ENCODE measurements around the gene GIPC1. TPM values are rescaled to one million over a fixed set of nuclear protein-coding genes. Genes with fewer than 3 reads are reported as not detected.

Gene GIPC1
- total RNA-seq, 1 donor from 2014 or later, result 23.6 TPM

- H3K36me3 ChIP-seq, result no peaks in the 10 kb centered on the region
- no peaks in the 10 kb centered on the region for H3K9me3 ChIP-seq (ENCODE audit: low read depth)
- H3K4me2 ChIP-seq, result peak overlapping the region; percentile 75
- peaks cover 13% of the 10 kb centered on the region for H3K27me3 Mint-ChIP-seq (ENCODE audit: insufficient read depth, low read depth)
- no peak overlapping the region for H2AFZ ChIP-seq (replicated peaks)
- H3K4me1 Mint-ChIP-seq, result peaks cover 43% of the 10 kb centered on the region
- H3K4me1 ChIP-seq, result peaks cover 5% of the 10 kb centered on the region
- H3K79me2 ChIP-seq (ENCODE audit: low read depth), result peaks cover 36% of the 10 kb centered on the region
- H3K4me3 ChIP-seq, result no peak overlapping the region
- no peaks in the 10 kb centered on the region for H3K9me3 Mint-ChIP-seq
- no peak overlapping the region for H3K27ac ChIP-seq
- peaks cover 31% of the 10 kb centered on the region for H3F3A ChIP-seq (ENCODE audit: low read depth)
- peak overlapping the region; percentile 44 for H3K27ac Mint-ChIP-seq
- H4K20me1 ChIP-seq (ENCODE audit: low read depth), result peaks cover 31% of the 10 kb centered on the region
- TF ChIP-seq EZH2phosphoT487 (IDR thresholded peaks at IDR 0.05) (no peak), CTCF (IDR thresholded peaks at IDR 0.05) (no peak), EZH2 (IDR thresholded peaks at IDR 0.05) (no peak)
- no peak overlapping the region for H3K9ac ChIP-seq
- H3K36me3 Mint-ChIP-seq, result peaks cover 22% of the 10 kb centered on the region
- no peak for DNase-seq (ENCODE audit: low spot score)
- no peaks in the 10 kb centered on the region for H3K27me3 ChIP-seq
- H3K4me3 Mint-ChIP-seq, result peak overlapping the region; percentile 95
Observed at GRCh38 chr19:14519245-14519859, 23.4 kb upstream of the GIPC1 start.

GRCh38 chr19:14517840-14518505 is 22.0 kb upstream of the GIPC1 start, which contains the start of gene DNAJB1:
Gene DNAJB1 (minus strand): TSS chr19:14518397. CDS start chr19:14518349, 48 bp downstream.
- Mint-ChIP-seq H3K4me3 (peak within 1 kb of the TSS; percentile 95), H3K4me1 (peaks cover 43% of the 10 kb centered on the region), H3K36me3 (peaks cover 26% of the 10 kb centered on the region), H3K9me3 (no peaks in the 10 kb centered on the region), H3K27ac (peak within 1 kb of the TSS; percentile 94), H3K27me3 (ENCODE audit: insufficient read depth, low read depth) (peaks cover 14% of the 10 kb centered on the region)
- Histone ChIP-seq H3K27ac (peak within 1 kb of the TSS; percentile 86), H3K9ac (peak within 1 kb of the TSS; percentile 91), H3K4me3 (peak within 1 kb of the TSS; percentile 99), H3K27me3 (no peaks in the 10 kb centered on the region), H3K36me3 (no peaks in the 10 kb centered on the region), H3K79me2 (ENCODE audit: low read depth) (peaks cover 36% of the 10 kb centered on the region), H3K9me3 (ENCODE audit: low read depth) (no peaks in the 10 kb centered on the region), H4K20me1 (ENCODE audit: low read depth) (peaks cover 35% of the 10 kb centered on the region), H3F3A (ENCODE audit: low read depth) (peaks cover 44% of the 10 kb centered on the region), H3K4me2 (peak within 1 kb of the TSS; percentile 99), H2AFZ (replicated peaks) (peak within 1 kb of the TSS; percentile 88), H3K4me1 (peaks cover 5% of the 10 kb centered on the region)
- peak; percentile 79 for DNase-seq (ENCODE audit: low spot score)
- TF ChIP-seq EZH2 (IDR thresholded peaks at IDR 0.05) (no peak), CTCF (IDR thresholded peaks at IDR 0.05) (no peak), EZH2phosphoT487 (IDR thresholded peaks at IDR 0.05) (no peak)

GRCh38 chr19:14517446-14517839 is 21.5 kb upstream of the GIPC1 start:
- TF ChIP-seq EZH2phosphoT487 (IDR thresholded peaks at IDR 0.05), result no peak
- TF ChIP-seq CTCF (IDR thresholded peaks at IDR 0.05), result no peak
- no peak for TF ChIP-seq EZH2 (IDR thresholded peaks at IDR 0.05)
- Histone ChIP-seq H3F3A (ENCODE audit: low read depth) (peaks cover 47% of the 10 kb centered on the region), H4K20me1 (ENCODE audit: low read depth) (peaks cover 35% of the 10 kb centered on the region), H3K36me3 (no peaks in the 10 kb centered on the region), H3K27ac (no peak overlapping the region), H3K79me2 (ENCODE audit: low read depth) (peaks cover 36% of the 10 kb centered on the region), H3K4me1 (peaks cover 5% of the 10 kb centered on the region), H2AFZ (replicated peaks) (peak overlapping the region; percentile 69), H3K4me3 (peak overlapping the region; percentile 99), H3K4me2 (peak overlapping the region; percentile 99), H3K9ac (peak overlapping the region; percentile 91), H3K27me3 (no peaks in the 10 kb centered on the region), H3K9me3 (ENCODE audit: low read depth) (no peaks in the 10 kb centered on the region)
- DNase-seq (ENCODE audit: low spot score), result no peak
- peaks cover 11% of the 10 kb centered on the region for H3K27me3 Mint-ChIP-seq (ENCODE audit: insufficient read depth, low read depth)
- no peak overlapping the region for H3K27ac Mint-ChIP-seq
- peaks cover 26% of the 10 kb centered on the region for H3K36me3 Mint-ChIP-seq
- H3K4me3 Mint-ChIP-seq, result peak overlapping the region; percentile 90
- peaks cover 39% of the 10 kb centered on the region for H3K4me1 Mint-ChIP-seq
- H3K9me3 Mint-ChIP-seq, result no peaks in the 10 kb centered on the region
